A549 (cell line): ENCODE data around the gene PTGR2.
"Not testable (repeated sequence)": the region's sequence is repeated elsewhere in the genome, so short reads cannot be mapped to it uniquely, and the experiment has no call there.

Experiments used
- BHLHE40 ChIP-seq: IDR thresholded peaks from 2 replicates; pipeline ENCODE4 v1.6.1; 2012; ENCODE audit warnings: low read depth, low read length, inconsistent platforms
- HOXB5 ChIP-seq: fragments of 250-450 bp; sonication (Bioruptor Pico); IDR thresholded peaks from 2 replicates; pipeline ENCODE4 v1.5.0; 2020; ENCODE audit warnings: mild to moderate bottlenecking, moderate library complexity
- NR3C1 ChIP-seq: fragments of >200 bp; sonication (Bioruptor Twin); formaldehyde crosslinking; IDR thresholded peaks from 3 replicates; pipeline ENCODE4 v1.6.1; 2017
- POLR2A ChIP-seq: IDR thresholded peaks from 2 replicates; pipeline ENCODE4 v1.6.1; 2012; ENCODE audit warnings: mild to moderate bottlenecking, low read length
- RAD21 ChIP-seq, 2 experiments: fragments of >200 bp in 1 of 2; sonication (Bioruptor Twin) in 1 of 2; formaldehyde crosslinking in 1 of 2; IDR thresholded peaks in 1 of 2; conservative IDR thresholded peaks in 1 of 2; 2 replicates in 1 of 2; 3 replicates in 1 of 2; pipeline ENCODE4 v1.6.1; 2012 to 2018; ENCODE audit warnings: inconsistent platforms in 1 of 2
- RARB ChIP-seq: fragments of 250-450 bp; sonication (Bioruptor Pico); IDR thresholded peaks from 2 replicates; pipeline ENCODE4 v1.8.0; 2021; ENCODE audit warnings: mild to moderate bottlenecking, moderate library complexity
- REST ChIP-seq: fragments of 200-600 bp; sonication (generic); IDR thresholded peaks from 2 replicates; pipeline ENCODE4 v1.6.1; 2016; ENCODE audit warnings: antibody characterized with exemption, mild to moderate bottlenecking, moderate library complexity
- RFX5 ChIP-seq: fragments of 450-650 bp; IDR thresholded peaks from 2 replicates; pipeline ENCODE4 v1.7.1; 2014; ENCODE audit warnings: antibody characterized with exemption, mild to moderate bottlenecking, moderate library complexity
- TF ChIP-seq, protein P1 (sequence below): fragments of 450-650 bp; IDR thresholded peaks from 2 replicates; pipeline ENCODE4 v1.6.1; 2014; ENCODE audit warnings: antibody characterized with exemption
- TF ChIP-seq, protein P2 (sequence below): fragments of >200 bp; sonication (Bioruptor Twin); formaldehyde crosslinking; IDR thresholded peaks from 3 replicates; pipeline ENCODE4 v1.5.1; 2016

DNA sequence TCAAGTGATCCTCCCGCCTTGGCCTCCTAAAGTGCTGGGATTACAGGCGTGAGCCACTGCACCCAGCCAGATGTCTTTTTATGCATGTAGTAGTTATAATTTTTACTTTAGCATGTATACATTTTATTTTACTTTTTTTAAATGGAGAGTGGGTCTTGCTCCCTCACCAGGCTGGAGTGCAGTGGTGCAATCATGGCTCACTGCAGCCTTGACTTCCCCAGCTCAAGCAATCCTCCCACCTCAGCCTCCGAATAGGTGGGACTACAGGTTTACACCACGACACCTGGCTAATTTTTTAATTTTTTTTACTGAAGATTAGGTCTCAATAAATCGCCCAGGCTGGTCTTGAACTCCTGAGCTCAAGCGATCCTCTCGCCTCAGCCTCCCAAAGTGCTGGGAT is 24.4 kb upstream of the PTGR2 start:
- not testable (repeated sequence) for TF ChIP-seq HOXB5 (CRISPR knock-in tag); RARB (CRISPR knock-in tag); RFX5; NR3C1; BHLHE40; POLR2A; RAD21 (conservative IDR thresholded peaks at IDR 0.05 in 1 of 2, IDR thresholded peaks at IDR 0.05 in 1 of 2); REST
- TF ChIP-seq, protein P1, sequence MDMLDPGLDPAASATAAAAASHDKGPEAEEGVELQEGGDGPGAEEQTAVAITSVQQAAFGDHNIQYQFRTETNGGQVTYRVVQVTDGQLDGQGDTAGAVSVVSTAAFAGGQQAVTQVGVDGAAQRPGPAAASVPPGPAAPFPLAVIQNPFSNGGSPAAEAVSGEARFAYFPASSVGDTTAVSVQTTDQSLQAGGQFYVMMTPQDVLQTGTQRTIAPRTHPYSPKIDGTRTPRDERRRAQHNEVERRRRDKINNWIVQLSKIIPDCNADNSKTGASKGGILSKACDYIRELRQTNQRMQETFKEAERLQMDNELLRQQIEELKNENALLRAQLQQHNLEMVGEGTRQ: not testable (repeated sequence)
- TF ChIP-seq, protein P2, sequence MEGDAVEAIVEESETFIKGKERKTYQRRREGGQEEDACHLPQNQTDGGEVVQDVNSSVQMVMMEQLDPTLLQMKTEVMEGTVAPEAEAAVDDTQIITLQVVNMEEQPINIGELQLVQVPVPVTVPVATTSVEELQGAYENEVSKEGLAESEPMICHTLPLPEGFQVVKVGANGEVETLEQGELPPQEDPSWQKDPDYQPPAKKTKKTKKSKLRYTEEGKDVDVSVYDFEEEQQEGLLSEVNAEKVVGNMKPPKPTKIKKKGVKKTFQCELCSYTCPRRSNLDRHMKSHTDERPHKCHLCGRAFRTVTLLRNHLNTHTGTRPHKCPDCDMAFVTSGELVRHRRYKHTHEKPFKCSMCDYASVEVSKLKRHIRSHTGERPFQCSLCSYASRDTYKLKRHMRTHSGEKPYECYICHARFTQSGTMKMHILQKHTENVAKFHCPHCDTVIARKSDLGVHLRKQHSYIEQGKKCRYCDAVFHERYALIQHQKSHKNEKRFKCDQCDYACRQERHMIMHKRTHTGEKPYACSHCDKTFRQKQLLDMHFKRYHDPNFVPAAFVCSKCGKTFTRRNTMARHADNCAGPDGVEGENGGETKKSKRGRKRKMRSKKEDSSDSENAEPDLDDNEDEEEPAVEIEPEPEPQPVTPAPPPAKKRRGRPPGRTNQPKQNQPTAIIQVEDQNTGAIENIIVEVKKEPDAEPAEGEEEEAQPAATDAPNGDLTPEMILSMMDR: not testable (repeated sequence)
